CD4-positive, alpha-beta T cell (primary cell): ENCODE measurements around the gene JAZF1. TPM values are rescaled to one million over a fixed set of nuclear protein-coding genes. Genes with fewer than 3 reads are reported as not detected.

ENCODE experiments used
- ATAC-seq: fragments of 200-7000 bp; cut with Tn5 transposase; one replicate; pipeline ENCODE4 v1.10.0; 2022; ENCODE audit warnings: mild to moderate bottlenecking; ENCODE audit not compliant: poor library complexity
- CTCF ChIA-PET: fragments of 350-600 bp; sonication (Branson Sonifier 250); formaldehyde crosslinking; loops from one replicate; lab custom pipeline; 2021; ENCODE audit warnings: antibody characterized with exemption, inconsistent platforms; lab: Charles Lee
- POLR2A ChIA-PET: fragments of 350-600 bp; sonication (Branson Sonifier 250); formaldehyde crosslinking; loops from one replicate; lab custom pipeline; 2021; ENCODE audit warnings: antibody characterized with exemption, inconsistent platforms; lab: Charles Lee
- DNase-seq, 14 experiments: peaks; one replicate each; pipeline ENCODE4 v3.0.0-alpha.2; 2013 to 2020; ENCODE audit warnings: mixed read lengths in 2 of 14
- H3K27ac ChIP-seq, 2 donors: one replicate each; pipeline versions ENCODE4 v1.5.1 to v1.7.0; 2013; ENCODE audit warnings: low read length in 2 of 2, low read depth in 1 of 2, mild to moderate bottlenecking in 1 of 2
- H3K27me3 ChIP-seq, 2 experiments: 1 replicate in 1 of 2; 2 replicates in 1 of 2; pipeline versions ENCODE4 v1.6.1 to v1.7.0; 2013; ENCODE audit warnings: low read length in 2 of 2, control low read depth in 1 of 2, mild to moderate bottlenecking in 1 of 2, moderate library complexity in 1 of 2; ENCODE audit not compliant: insufficient read depth in 2 of 2, control insufficient read depth in 1 of 2
- H3K36me3 ChIP-seq: one replicate; pipeline ENCODE4 v1.6.1; 2013; ENCODE audit warnings: low read length, control low read depth; ENCODE audit not compliant: insufficient read depth
- H3K4me1 ChIP-seq: one replicate; pipeline ENCODE4 v1.6.1; 2013; ENCODE audit warnings: low read length, control low read depth; ENCODE audit not compliant: insufficient read depth
- H3K4me3 ChIP-seq: one replicate; pipeline ENCODE4 v1.5.1; 2013; ENCODE audit warnings: mild to moderate bottlenecking, low read length, moderate library complexity
- H3K9me3 ChIP-seq, 2 experiments: 1 replicate in 1 of 2; 2 replicates in 1 of 2; pipeline versions ENCODE4 v1.6.1 to v1.7.0; 2013; ENCODE audit warnings: low read length in 2 of 2, mild to moderate bottlenecking in 2 of 2, control low read depth in 1 of 2, moderate library complexity in 1 of 2; ENCODE audit not compliant: control insufficient read depth in 1 of 2, insufficient read depth in 1 of 2
- H3K27ac Mint-ChIP-seq: one replicate; pipeline ENCODE4 v1.8.0; 2020; ENCODE audit warnings: mixed read lengths
- H3K27me3 Mint-ChIP-seq: one replicate; pipeline ENCODE4 v1.8.0; 2021; ENCODE audit warnings: mixed read lengths
- H3K36me3 Mint-ChIP-seq: one replicate; pipeline ENCODE4 v1.8.0; 2021; ENCODE audit warnings: low read depth, mixed read lengths
- H3K4me1 Mint-ChIP-seq: one replicate; pipeline ENCODE4 v1.8.0; 2021; ENCODE audit warnings: low read depth, mixed read lengths
- H3K4me3 Mint-ChIP-seq: one replicate; pipeline ENCODE4 v1.8.0; 2020; ENCODE audit warnings: mild to moderate bottlenecking, mixed read lengths
- H3K9me3 Mint-ChIP-seq: one replicate; pipeline ENCODE4 v1.8.0; 2020; ENCODE audit warnings: mixed read lengths
- CTCF ChIP-seq: fragments of 200-600 bp; IDR thresholded peaks from one replicate; pipeline ENCODE4 v1.8.0; 2022; ENCODE audit warnings: antibody characterized with exemption, mild to moderate bottlenecking
- intact Hi-C, 2 experiments: fragments of 100-400 bp; cut with DNase I in 1 of 2; cut with micrococcal nuclease in 1 of 2; formaldehyde crosslinking; loops; one replicate each; pipeline versions ENCODE4 v1.15.1 to v1.9.0; 2023 to 2025; cut with DNase I, micrococcal nuclease
- total RNA-seq, 174 experiments: library from RNA in 2 of 174; stranded (reverse) in 2 of 174; gene quantifications; one replicate each; pipeline ENCODE4 v1.2.3 and lab custom pipeline; 2021 to 2026

JAZF1 gene
- total RNA-seq, 2 experiments from 2014 or later = 9.9 to 11.1 TPM

- Mint-ChIP-seq H3K27me3 (no peaks in the 10 kb centered on the region), H3K36me3 (no peaks in the 10 kb centered on the region), H3K4me1 (peaks cover 17% of the 10 kb centered on the region), H3K4me3 (no peak overlapping the region), H3K27ac (no peak overlapping the region), H3K9me3 (no peaks in the 10 kb centered on the region)
- no peak for ATAC-seq
- POLR2A ChIA-PET = no interaction called here
- no peak for DNase-seq
- H3K4me1 ChIP-seq = peaks cover 14% of the 10 kb centered on the region
- no peaks in the 10 kb centered on the region for H3K9me3 ChIP-seq
- H3K27me3 ChIP-seq = no peaks in the 10 kb centered on the region
- intact Hi-C loops = no loop called here
- no peak for TF ChIP-seq CTCF
- CTCF ChIA-PET = no interaction called here
- no peak overlapping the region for H3K4me3 ChIP-seq
- H3K27ac ChIP-seq = no peak overlapping the region
- H3K36me3 ChIP-seq = no peaks in the 10 kb centered on the region
Observed at GRCh38 chr7:28133872-28134271, 46.7 kb downstream of the JAZF1 start.

GRCh38 chr7:28132959-28133870, 47.4 kb downstream of the JAZF1 start:
- no peak overlapping the region for H3K27ac Mint-ChIP-seq
- no peaks in the 10 kb centered on the region for H3K36me3 Mint-ChIP-seq
- H3K9me3 Mint-ChIP-seq = no peaks in the 10 kb centered on the region
- Histone ChIP-seq H3K4me1 (peaks cover 17% of the 10 kb centered on the region), H3K9me3 (no peaks in the 10 kb centered on the region), H3K27me3 (no peaks in the 10 kb centered on the region), H3K36me3 (no peaks in the 10 kb centered on the region), H3K4me3 (no peak overlapping the region), H3K27ac (no peak overlapping the region)
- ATAC-seq = no peak
- H3K4me1 Mint-ChIP-seq = peaks cover 22% of the 10 kb centered on the region
- intact Hi-C loops = no loop called here
- POLR2A ChIA-PET = no interaction called here
- H3K27me3 Mint-ChIP-seq = no peaks in the 10 kb centered on the region
- DNase-seq = no peak
- no peak overlapping the region for H3K4me3 Mint-ChIP-seq
- TF ChIP-seq CTCF = no peak
- CTCF ChIA-PET = no interaction called here

GRCh38 chr7:28130277-28130676, 50.3 kb downstream of the JAZF1 start:
- Mint-ChIP-seq H3K4me3 (no peak overlapping the region), H3K4me1 (peaks cover 16% of the 10 kb centered on the region), H3K36me3 (no peaks in the 10 kb centered on the region), H3K27me3 (no peaks in the 10 kb centered on the region), H3K9me3 (no peaks in the 10 kb centered on the region), H3K27ac (no peak overlapping the region)
- intact Hi-C loops = no loop called here
- CTCF ChIA-PET = interaction anchor here (1.1 kb wide), 1 partner anchor 68 kb away, joined by 3 read pairs; no protein-coding TSS in a partner anchor
- no peak for TF ChIP-seq CTCF
- H3K36me3 ChIP-seq = no peaks in the 10 kb centered on the region
- no peaks in the 10 kb centered on the region for H3K27me3 ChIP-seq
- no peak overlapping the region for H3K27ac ChIP-seq
- no peaks in the 10 kb centered on the region for H3K9me3 ChIP-seq
- H3K4me3 ChIP-seq = no peak overlapping the region
- peaks cover 18% of the 10 kb centered on the region for H3K4me1 ChIP-seq
- ATAC-seq (no peak), DNase-seq (no peak)
- POLR2A ChIA-PET = no interaction called here
